Skin of body (tissue), 2 donors: ENCODE results near the gene EXOC4. TPM values are rescaled to one million over a fixed set of nuclear protein-coding genes. Genes with fewer than 3 reads are reported as not detected.

Source experiments
- DNase-seq: peaks from one replicate; lab custom pipeline; 2025; lab: John Stamatoyannopoulos, UW
- total RNA-seq: library from RNA; depleted of rRNA; stranded (reverse); fragments of >200 nt; gene quantifications from one replicate; pipeline ENCODE4 v1.2.3, GENCODE V29; 2014

Gene EXOC4
- total RNA-seq, 1 donor from 2014 or later: 96.4 TPM

DNA sequence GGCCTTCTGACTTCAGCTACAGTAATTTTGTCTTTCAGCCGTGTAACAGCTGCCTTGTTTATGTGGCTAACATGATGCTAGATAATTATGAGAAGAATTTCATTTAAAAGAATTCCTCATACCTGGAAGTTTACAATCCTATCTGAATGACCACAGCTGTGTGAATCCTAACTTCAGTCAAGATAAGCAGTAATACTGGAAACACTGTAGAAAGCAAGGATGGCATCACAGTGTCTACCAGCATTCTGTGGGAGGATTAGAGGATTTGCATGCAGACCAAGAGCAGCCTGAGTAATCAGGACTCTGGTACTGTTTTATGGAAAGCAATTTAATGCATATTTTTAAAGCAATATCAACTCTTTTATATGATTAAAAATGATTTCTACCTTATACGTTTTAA lies 282.4 kb downstream of the EXOC4 start:
- DNase-seq: no peak

DNA sequence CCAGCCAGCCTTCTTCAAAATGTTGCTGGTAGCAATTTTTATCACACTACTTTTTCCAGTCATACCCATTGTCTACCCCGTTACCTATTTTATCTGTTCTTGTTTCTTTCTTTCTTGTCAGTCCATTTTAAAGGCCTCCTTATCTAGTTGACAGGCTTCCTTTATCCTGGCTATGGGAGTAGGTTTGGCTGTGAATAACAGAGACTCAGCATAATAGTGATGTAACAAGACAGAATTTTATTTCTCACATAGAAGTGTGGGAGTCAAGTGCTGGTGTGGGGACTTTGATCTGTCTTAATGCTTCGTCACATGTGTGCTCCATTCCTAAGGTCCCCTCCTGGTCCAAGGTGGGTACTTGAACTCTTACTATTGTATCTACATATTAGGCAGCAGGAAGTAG lies 283.6 kb downstream of the EXOC4 start:
- DNase-seq: no peak

DNA sequence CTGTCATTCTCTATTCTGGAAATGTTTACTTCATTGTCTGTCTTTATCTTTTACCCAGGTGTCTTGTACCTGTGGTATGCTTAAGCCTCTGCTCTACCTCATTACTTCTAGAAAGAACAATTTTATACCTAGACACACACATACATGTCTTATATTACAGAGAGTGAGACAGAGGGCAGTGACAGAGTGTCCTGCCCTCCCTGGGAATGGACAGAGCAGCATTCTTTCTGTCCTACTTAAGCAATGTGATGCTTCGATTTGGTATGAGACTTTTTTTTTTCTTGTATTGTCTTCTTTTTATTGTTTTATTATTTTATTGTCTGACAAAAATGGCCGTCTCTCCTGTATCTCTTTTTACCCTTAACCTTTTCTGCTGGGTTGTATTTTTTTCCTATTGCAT lies 286.1 kb downstream of the EXOC4 start:
- DNase-seq: no peak

DNA sequence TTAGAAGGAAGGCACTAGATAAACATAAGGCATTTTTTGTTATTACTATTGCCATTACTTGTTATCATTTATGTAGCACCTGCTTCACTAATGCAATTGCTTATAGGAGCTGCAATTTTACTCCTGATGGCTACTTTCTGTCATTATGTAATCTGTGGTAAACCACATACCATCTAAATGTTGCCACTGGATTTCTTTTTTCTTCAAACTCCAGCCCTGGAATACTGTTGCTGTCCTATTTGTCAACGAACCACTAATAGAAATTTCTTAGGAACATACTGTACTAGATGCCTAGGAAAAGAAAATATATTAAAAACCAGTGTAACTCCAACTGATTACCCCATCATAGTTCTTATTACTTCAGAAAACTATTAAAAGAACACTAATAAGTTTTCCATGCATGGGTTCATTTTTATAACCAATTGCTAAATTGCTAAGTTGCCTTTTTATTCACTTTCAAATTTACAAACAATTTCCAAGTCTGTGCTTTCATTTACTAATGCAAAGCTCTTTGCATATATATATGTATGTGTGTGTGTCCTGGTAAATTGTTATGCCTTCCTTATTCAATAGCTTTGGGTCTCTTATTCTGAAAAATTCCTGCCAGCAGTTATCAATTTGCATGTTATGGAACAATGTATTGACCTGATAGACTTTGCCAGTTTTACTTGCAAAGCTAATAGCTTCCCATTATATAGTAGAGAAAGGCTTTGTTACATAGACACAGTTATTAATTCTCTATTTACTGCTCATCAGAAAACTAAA lies 287.4 kb downstream of the EXOC4 start:
- no peak for DNase-seq

DNA sequence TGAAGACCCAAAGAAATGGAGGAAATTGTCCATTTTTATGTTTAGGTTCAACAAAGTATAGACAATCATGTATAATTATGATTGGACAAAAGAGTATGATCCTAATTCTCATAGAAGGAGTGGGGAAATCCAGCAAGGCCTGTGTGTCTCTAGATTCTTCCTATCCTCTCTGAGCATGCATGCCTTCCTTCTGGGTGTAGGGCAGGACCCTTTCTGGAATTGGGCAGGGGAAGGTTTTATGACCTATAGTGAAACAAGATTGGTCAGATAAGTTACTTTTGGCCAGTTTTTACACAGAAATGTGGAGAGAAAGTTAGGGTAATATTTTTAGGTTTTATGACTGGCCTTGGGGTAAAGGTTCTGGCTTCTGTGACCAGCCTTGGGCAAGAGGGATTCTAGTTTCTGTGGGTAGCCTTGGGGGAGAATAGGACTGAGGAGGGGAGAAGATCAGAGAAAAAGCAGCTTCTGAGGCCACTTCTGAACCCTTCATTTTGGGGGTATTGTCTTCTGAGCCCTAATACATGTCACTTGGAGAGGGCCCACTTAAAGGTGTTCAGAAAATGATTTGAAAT lies 289.4 kb downstream of the EXOC4 start:
- DNase-seq: no peak

DNA sequence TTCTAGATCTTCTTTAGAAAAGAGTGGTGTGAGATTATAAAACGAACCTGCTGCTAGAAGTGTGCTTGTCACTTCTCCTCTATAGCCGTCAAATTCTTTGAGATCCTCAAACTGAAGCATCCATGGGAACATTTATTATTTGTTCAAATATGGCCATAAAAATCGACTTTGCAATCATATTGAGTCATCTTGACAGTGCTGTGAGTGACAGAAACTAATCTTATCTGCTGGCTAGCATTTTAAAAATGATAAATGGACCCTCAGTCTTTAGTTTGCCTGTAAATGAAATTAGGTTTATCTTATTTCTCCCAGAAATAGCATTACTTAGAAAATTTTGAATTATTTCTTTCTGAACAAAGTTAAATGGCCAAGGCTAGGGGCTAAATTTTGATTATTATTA lies 290.8 kb downstream of the EXOC4 start:
- DNase-seq: no peak

DNA sequence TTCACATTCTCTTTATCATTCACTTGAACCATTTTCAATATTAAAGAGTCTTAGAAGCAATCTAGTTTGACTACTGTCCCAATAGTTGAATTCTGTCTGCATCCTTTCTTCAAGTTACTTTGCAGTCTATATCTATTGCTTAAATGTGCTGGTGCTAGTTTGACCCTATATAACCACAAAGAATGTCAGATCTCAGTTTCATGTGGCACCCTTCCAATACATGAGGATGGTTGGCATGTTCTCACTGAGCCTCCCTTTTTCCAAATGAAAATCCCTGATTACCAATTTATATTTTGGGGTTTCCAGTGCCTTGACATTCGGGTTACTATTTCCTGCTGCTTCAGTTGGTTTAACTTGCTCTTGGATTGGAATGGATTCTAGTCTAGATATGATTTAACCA lies 292.7 kb downstream of the EXOC4 start:
- DNase-seq: no peak

DNA sequence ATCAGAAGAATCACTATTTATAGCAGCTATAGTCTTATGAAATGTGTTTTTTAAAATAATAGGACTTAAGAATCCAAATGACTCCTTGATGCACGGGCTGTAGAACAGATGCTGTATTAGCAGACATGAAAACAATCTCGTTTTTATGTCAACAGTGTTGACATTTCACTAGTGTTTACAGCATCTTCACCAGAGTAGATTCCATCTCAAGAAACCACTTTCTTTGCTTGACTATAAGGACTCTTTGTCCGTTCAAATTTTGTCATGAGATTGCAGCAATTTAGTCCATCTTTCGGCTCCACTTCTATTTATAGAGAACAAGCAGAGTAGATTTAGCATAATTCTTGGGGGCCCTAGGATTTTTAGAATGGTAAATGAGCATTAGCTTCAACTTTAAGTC lies 295.1 kb downstream of the EXOC4 start:
- no peak for DNase-seq

DNA sequence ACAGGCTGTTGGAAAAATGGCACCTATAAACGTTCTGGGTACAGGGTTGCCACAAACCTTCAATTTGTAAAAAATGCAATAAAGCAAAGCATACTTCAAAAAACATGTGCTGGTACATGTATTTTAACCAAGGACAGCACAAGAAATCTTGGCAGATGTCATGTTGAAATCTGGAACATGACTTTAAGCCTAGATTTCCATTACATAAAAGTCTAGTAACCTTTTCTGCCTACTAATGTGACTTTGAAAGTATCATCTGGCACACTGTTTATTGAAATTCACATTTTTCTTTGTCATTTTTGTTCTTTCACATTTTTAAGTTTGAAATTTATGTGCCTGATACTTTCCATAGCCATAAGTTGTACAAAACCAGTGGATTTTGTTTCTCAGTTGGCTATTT lies 296.8 kb downstream of the EXOC4 start:
- no peak for DNase-seq

DNA sequence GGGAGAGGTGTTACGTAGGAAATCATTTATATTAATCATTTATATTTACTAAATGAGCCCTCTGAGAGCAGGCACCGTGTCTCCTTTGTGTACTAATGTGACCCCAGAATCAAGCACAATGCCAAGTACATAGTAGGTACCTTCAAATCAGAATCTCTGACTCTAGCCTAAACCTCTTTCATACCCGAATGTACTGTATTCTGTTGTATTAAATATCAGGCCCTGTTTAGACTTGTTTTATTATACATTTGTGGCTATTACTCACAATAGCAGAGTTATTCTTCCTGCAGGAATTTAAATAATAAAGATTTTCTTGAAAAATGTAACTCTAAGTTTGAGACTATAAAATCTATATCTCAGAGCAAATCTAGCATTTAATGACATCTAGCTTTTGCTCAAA lies 297.3 kb downstream of the EXOC4 start:
- no peak for DNase-seq

DNA sequence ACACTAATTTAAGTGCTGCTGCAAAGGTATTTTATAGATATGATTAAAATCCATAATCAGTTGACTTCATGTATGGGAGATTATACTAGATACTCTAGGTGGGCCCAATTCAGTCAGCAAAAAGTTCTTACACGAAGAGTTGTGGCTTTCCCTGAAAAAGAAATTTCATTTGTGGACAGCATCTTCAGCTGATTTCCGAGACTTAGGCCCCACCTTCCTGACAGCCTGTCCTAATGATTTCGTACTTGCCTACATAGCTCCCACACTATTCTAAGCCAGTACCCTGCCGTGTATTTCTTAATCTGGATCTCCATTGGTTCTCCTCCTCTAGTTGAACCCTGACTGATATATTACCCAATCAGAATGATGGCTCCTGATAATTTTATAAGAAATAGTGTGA lies 297.9 kb downstream of the EXOC4 start:
- no peak for DNase-seq

DNA sequence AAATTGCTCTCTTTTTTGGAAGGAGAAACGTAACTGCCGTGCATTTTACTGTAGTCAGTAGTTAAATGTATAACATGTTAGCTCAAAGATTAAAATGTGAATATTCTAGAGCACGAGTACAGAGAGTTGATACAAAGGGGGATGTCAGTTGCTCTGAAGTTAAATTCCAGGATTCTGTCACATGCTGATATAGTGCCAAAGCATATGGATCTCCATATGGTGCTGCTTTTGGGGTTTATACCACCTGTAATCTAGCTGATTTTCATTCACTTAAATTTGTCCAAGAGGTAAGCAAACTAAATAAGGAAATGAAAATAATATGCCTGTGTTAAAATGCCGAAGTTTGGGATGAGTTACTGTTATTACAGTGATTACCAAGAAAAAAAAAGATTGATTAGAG lies 298.6 kb downstream of the EXOC4 start:
- no peak for DNase-seq

DNA sequence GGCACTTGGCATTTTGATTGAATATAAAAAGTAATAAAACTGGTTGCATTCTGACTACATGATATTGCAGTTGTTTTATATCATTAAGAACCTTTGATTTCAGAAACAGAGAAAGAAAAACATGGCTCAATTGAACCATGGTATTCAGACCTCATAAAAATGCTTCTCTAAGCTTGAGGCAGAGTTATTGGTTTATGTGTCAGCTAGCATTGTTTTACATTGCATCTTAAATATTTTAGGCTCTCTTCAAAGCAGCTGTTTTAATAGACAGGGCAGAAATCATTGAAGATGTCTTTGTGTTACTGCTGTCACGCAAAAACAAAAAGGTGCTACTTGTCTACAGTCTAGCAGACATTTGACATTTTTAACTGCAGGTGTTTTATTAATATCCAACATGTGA lies 299.2 kb downstream of the EXOC4 start:
- DNase-seq: no peak

DNA sequence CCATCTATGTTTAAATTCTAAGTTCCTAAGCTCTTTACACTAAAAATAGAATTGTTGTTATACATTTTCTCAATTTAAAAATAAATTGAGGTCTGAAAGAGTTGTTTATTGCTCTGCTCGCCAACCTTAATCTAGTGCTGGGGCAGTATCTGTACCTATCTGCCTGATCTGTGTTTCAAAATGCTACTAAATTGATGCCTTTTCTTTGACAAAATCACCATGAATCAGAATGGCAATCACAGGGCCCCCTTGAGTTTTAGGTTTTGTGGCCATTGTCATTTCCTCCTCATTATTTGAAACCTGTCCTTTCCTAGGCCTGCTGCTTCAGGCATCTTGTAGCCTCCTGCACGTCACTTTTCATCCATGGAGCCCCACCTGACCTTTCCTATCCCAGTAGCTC lies 301.5 kb downstream of the EXOC4 start:
- DNase-seq: no peak

DNA sequence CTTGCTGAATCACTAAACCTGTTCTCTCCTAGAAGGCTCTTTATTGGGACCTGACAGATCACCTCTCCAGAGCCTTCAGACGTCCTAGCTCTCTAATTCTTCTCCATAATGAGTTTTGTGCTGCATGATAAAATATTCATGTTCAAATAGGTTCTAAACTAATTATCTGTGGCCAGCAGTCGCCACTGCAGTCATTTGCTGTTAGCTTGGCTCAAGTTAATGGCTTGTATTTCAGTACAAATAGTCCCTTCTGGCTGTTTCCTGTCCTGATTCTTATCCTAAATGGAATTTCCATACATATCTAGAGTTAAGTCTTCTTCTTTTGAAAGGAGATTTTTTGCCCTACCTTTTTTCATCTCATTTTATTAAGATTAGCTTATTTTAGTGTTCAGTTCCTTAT lies 303.2 kb downstream of the EXOC4 start:
- DNase-seq: no peak

DNA sequence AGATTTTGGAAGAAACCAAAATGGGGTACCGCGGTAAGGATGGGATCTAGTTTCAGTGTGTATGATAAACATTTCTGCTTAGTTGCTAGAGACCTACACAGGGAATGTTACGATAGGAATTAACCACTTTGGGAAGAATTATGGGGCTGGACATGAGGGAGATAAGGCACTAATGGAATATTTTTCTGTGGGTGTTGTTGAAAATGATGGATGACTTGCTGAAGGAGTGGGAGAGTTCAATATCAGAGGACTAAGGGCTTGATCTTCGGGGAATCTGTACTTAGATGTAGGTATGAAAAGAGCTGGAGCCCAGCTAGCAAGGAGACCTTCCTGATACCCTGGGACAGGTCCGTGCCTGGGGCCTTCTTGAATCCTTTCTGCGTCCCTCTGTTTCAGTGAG lies 303.7 kb downstream of the EXOC4 start:
- no peak for DNase-seq

DNA sequence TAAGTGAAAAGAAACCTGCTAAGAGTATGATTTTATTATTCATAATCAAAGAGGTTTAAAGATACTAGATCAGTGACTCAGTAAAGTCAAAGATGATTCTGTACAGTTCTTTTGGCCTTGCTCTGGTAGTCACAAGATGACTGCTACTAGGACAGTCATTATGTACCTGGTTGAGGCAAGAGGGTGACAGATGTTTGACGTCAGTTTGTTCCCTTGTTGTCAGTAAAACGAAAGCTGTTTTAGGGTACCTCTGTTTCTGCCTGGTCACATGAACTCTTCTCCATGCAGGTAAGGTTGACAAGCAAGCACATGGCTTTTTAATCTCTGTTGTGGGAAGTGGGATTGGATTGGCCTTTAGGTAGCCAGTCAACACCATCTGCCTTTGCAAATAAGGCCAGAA lies 308.0 kb downstream of the EXOC4 start:
- DNase-seq: no peak

DNA sequence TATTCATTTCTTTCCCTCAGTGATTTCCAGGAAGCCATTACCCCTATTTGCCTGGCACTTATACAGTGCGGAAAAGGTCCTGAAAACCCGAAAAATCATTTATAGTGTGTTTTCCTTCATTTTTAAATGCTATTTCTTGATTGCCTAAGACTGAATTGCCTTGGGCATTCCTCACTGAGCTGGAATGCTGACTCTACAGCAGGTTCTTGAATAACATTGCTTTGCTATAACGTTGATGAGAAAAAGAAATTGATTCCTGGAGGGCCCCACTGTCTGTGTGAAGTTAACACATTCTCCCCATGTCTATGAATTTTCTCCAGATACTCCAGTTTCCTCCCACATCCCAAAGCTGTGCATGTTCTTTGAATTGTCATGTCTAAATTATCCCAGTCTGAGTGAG lies 308.5 kb downstream of the EXOC4 start:
- no peak for DNase-seq

DNA sequence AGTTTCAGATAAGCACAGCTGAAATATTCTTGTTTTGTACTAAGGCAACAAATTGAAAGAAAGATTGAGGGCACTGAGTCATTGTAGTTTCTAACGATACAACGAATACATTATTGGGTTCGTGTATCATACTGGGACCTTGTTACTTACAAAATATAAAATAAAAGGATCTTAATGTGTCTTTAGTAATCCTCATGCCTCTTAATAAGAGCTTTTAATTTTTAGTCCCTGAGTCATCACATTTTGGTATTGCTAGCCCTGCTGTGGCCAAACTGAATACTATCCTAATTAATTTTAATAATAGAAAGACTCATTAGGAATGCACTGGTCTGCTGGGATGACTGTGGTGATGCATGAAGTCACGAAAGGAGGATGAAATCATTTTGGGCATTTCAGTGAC lies 309.7 kb downstream of the EXOC4 start:
- no peak for DNase-seq

DNA sequence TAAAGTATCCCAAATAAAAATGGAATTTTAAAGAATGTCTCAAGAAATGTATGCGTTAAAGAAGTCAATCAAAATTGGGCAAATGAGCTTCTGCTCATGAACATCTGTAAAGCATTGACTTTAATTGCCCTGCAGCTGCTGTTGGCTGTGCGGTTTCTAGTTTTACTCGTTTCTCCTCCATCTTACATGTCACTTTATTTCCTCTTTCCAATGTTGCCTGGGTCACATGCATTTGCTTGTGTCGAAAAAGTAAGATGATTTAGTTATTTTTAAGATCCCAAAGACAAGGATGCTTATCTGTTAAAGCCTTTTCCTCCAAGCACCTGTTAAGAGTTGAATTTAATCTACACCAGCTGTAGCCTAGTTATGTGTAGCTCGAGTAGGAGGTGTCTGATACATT lies 310.4 kb downstream of the EXOC4 start:
- no peak for DNase-seq

DNA sequence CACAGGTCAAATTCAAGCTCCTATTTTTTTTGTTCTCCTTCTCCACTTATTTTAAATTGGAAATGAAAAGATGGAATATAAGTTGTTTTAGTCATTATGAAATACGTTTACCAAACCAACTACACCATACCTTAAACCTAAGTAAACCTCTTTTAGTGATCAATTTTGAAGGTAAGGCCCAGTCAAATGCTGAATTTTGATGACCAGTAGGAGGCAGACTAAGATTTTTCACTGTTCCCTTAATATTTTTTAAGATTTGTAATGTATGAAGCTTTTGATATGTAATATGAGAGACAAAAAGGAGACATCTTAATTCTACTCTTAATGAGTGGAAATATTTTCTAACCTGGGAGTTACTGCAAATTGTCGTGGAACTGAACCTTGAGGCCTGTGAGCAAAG lies 311.6 kb downstream of the EXOC4 start:
- no peak for DNase-seq

DNA sequence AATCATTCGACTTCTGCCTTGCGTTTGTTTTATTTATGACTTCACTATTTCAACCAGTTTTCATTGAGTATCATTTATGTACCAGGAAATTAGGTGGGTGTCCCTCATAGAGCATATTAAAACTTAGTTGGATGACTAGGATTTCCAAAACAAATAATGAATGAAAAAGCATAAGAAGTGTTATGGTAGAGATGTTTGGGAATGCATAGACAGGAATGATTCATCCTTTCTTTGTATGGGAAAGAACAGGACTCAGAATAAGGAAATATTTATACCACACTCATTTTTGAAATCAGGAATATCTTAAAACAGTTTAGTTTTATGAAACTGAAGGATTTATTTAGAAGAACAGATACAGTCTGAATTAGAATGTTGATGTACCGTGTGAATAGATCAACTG lies 315.7 kb downstream of the EXOC4 start:
- no peak for DNase-seq

DNA sequence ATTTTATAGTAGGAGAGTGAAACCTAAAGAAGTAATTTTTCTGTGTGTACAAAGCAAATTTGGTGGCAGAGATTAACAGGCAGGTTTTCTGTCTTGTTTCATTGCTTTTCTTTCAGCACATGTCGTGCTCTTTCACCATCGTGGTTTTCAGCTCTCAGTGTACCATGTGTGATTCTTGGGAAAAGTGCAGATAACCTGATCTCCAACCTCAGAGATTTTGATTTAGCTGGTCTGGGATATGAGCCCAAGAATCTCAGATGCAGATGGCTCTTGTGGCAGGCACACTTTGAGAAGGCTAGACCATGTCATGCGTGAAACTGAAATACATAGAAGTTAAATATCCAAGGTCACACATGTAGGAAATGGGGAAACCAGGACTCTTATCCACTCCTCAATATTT lies 317.4 kb downstream of the EXOC4 start:
- no peak for DNase-seq

DNA sequence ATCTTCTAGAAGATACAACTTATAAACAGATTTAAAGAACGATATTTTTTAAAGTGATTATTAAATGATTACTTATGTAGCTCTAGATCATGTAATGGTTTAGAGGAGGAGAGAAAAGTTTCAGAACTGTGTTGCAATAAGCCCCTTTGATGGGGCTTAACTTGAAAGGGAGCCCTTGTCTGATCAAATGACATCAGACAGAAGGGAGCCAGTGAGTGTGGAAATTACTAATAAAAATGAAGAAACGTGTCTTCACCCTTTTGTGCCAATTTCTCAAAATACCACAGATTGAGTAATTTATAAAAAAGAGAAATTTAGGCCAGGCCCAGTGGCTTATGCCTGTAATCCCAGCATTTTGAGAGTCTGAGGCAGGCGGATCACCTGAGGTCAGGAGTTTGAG lies 318.2 kb downstream of the EXOC4 start:
- DNase-seq: no peak
